HG03520 (cell line): ENCODE measurements around the gene CNNM2.
"Not testable (repeated sequence)": the region's sequence is repeated elsewhere in the genome, so short reads cannot be mapped to it uniquely, and the experiment has no call there.

Experiments used
- ATAC-seq: cut with Tn5 transposase; IDR thresholded peaks from one replicate; pipeline ENCODE4 v1.9.1; 2021; ENCODE audit warnings: mild to moderate bottlenecking, moderate library complexity; ENCODE audit not compliant: unreplicated experiment

Gene CNNM2

DNA sequence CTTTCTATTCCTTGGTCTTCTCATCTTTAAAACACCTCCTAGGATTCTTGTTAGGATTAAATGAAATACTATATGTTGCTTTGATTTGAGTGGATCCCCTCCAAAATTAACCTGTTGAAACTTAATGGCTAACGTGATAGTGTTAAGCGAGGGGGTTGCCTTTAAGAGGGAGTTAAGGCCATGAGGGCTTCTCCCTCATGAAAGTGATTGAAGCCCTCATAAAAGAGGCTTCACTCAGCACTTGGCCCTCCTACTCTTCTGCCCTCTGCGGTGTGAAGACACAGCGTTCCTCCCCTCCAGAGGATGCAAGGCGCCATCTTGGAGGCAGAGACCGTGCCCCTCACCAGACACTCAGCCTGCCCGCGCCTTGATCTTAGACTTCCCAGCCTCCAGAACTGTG lies 46.6 kb downstream of the CNNM2 start:
- no peak for ATAC-seq

GRCh38 chr10:102965311-102965851 lies 47.3 kb downstream of the CNNM2 start:
- ATAC-seq, result no peak

GRCh38 chr10:102967123-102967522 lies 49.0 kb downstream of the CNNM2 start:
- no peak for ATAC-seq

- ATAC-seq, result no peak
These were observed 52.7 kb downstream of the CNNM2 start for GRCh38 chr10:102970562-102971340.

- no peak for ATAC-seq
These were observed 57.6 kb downstream of the CNNM2 start for GRCh38 chr10:102975483-102976379.

GRCh38 chr10:102976380-102976726 lies 58.3 kb downstream of the CNNM2 start:
- not testable (repeated sequence) for ATAC-seq

DNA sequence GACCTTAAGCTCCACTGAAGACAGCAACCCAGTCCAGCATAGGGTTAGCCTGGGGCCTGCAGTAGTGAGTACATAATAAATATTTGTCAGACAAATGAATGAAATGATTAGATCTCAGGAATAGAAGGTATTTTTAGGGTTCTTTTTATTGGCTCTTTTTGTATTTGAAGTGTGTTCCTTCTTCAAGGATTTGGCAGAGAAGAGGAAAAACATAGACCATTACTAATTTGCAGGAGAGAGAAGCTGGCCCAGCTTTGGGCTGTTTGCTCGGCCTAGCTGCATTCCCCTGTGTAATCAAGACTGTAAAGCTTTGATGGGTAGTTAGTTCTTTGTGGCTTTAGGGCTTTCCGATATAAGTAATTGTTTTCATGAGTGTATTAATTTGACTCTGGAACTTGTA lies 64.2 kb downstream of the CNNM2 start:
- no peak for ATAC-seq

DNA sequence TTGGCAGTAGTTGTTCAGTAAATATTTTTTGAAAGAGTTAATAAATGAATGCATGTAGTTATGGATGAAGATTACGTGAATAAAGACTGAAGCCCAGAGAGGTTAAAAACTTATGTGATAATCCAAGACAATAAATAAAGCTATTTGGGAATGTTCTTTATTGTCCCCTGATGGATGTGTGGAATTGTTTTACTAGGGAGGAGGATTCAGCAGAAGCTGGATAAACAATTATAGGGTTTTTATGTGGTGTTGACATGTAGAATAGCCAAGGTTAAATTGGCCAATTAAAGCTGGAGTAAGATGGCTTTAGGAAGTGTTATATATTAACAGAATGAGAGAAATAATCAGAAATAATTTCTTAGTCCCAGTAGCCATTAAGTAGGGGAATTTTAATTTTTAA lies 66.0 kb downstream of the CNNM2 start:
- ATAC-seq, result no peak

DNA sequence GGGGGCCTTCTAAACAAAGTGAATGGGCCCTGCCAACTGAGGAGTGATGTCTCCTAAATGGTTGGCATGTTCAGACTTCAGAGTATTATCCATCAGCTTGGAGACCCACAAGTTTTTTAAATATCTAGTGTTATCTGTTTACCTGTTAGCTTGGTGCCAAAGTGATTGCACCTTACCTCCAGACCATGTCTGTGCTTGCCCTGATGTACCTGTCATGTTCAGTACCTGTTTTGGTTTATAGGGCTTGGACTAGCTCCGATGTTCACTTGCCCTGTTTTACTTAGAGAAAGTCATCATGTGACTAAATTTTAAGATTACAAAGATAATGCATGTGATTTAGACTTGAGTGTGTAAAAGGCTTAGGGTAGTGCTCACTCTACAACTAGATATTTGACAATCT lies 67.7 kb downstream of the CNNM2 start:
- no peak for ATAC-seq

GRCh38 chr10:102988404-102989314 lies 70.6 kb downstream of the CNNM2 start:
- ATAC-seq, result no peak

- no peak for ATAC-seq
These were observed 76.6 kb downstream of the CNNM2 start for GRCh38 chr10:102994531-102995295.

- no peak for ATAC-seq
These were observed 78.8 kb downstream of the CNNM2 start for GRCh38 chr10:102996876-102997275.

- no peak for ATAC-seq
These were observed 79.9 kb downstream of the CNNM2 start for GRCh38 chr10:102997998-102998397.

DNA sequence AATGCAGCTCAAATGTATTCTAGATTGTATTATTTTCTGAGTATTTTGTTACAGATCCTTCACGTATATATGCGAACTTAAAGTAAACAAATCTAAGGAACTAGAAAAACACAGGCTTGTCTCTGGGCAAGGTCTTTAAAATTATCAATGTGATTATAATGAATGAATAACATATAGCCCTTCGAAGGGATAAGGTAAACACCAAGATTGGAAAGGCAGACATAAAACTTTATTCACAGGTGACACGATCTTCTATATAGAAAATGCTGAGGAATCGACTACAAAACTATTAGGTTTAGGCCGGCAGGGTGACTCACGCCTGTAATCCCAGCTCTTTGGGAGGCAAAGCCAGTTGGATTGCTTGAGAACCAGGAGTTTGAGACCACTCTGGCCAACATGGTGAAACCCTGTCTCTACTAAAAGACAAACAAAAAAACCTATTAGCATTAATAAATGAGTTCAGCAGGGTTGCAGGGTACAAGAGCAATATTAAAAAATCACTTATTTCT lies 80.4 kb downstream of the CNNM2 start:
- ATAC-seq, result no peak

DNA sequence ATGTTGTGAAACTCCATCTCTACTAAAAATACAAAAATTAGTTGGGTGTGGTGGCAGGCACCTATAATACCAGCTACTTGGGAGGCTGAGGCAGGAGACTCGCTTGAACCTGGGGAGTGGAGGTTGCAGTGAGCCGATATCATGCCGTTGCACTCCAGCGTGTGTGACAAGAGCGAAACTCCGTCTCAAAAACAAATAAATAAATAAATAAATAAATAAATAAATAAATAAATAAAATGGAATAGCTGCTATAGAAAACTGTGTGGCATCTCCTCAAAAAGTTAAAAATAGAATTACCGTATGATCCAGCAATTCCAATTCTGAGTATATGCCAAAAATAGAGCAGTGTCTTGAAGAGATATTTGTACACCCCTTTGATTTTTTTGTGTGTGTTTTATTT lies 82.0 kb downstream of the CNNM2 start:
- ATAC-seq, result not testable (repeated sequence)

DNA sequence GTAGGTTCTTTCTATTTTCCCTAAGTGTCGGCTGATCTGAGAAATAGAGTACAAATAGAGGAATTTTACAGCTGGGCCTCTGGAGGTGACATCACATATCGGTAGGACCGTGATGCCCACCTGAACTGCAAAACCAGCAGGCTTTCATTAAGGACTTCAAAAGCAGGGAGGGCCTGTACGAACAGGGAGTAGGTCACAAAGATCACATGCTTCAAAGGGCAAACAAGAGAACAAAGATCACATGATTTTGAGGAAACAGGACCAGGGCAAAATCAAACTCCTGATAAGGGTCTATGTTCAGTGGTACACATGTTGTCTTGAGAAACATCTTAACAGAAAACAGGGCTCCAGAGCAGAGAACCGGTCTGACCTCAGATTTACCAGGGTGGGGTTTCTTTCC lies 88.9 kb downstream of the CNNM2 start:
- no peak for ATAC-seq

DNA sequence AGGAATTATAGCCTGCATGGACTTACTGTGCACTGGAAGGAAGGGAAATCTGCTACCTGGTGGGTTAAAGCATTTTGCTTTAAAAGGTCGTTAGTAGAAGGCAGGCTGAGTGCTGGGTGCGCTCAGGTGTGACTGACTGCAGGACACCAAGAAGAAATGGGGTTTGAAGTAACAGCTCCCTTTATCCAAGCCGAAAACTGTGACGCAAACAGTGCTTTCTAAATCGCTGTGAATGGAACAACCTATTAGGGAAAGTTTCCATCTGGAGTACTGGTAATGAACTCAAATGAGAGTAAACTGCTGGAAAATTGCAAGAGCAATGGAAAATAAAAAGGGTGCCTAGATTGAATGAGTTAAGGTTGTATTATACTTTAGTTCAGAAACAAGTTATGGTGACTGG lies 95.3 kb downstream of the CNNM2 start:
- ATAC-seq, result no peak

- ATAC-seq, result no peak
These were observed 101.3 kb downstream of the CNNM2 start for GRCh38 chr10:103019425-103019824.

GRCh38 chr10:103021150-103021899 lies 103.2 kb downstream of the CNNM2 start:
- ATAC-seq, result no peak
